OCI-LY3 (cell line): Measurements from ENCODE around the gene PHKB.

ENCODE experiments used
- H2AFZ ChIP-seq: fragments of 200-600, 300-600 bp; shearing (Covaris generic); 2 replicates; pipeline ENCODE4 v1.6.0; 2014; ENCODE audit warnings: antibody characterized with exemption, low read depth, low read length
- H3K27ac ChIP-seq: fragments of 200-600, 300-600 bp; sonication (generic); 2 replicates; pipeline ENCODE4 v1.5.1; 2014; ENCODE audit warnings: mild to moderate bottlenecking, low read length, moderate library complexity, mixed read lengths
- H3K27me3 ChIP-seq: fragments of 200-600, 300-600 bp; sonication (generic); 2 replicates; pipeline ENCODE4 v1.6.1; 2014; ENCODE audit warnings: low read depth, low read length, mixed read lengths
- H3K36me3 ChIP-seq: fragments of 200-600, 300-600 bp; sonication (generic); replicated peaks from 2 replicates; pipeline ENCODE3; 2014; ENCODE audit warnings: low read depth, low read length, mixed read lengths
- H3K4me1 ChIP-seq: fragments of 300-600, 200-600 bp; sonication (generic); 2 replicates; pipeline ENCODE4 v1.6.1; 2014; ENCODE audit warnings: low read length, mixed read lengths
- H3K4me2 ChIP-seq: fragments of 200-600, 300-600 bp; sonication (generic); 2 replicates; pipeline ENCODE4 v1.6.1; 2014; ENCODE audit warnings: low read length, mixed read lengths
- H3K4me3 ChIP-seq: fragments of 300-600, 200-600 bp; sonication (generic); 2 replicates; pipeline ENCODE4 v1.5.1; 2014; ENCODE audit warnings: antibody characterized with exemption, mild to moderate bottlenecking, low read length, moderate library complexity
- H3K79me2 ChIP-seq: fragments of 300-600, 200-600 bp; shearing (Covaris generic); 2 replicates; pipeline ENCODE4 v1.6.1; 2014; ENCODE audit warnings: mild to moderate bottlenecking, low read length, mixed read lengths
- H3K9ac ChIP-seq: fragments of 300-600, 200-600 bp; shearing (Covaris generic); 2 replicates; pipeline ENCODE4 v1.6.0; 2014; ENCODE audit warnings: mild to moderate bottlenecking, low read length, moderate library complexity
- H3K9me3 ChIP-seq: fragments of 200-600, 300-600 bp; shearing (Covaris generic); 2 replicates; pipeline ENCODE4 v1.6.1; 2014; ENCODE audit warnings: low read length, mixed read lengths; ENCODE audit not compliant: insufficient read depth
- H4K20me1 ChIP-seq: fragments of 200-600, 300-600 bp; sonication (generic); 2 replicates; pipeline ENCODE4 v1.6.1; 2016; ENCODE audit warnings: low read length, mixed read lengths; ENCODE audit not compliant: insufficient read depth
- CTCF ChIP-seq: fragments of 200-600, 300-600 bp; sonication (generic); IDR thresholded peaks from 2 replicates; pipeline ENCODE4 v1.5.1; 2014; ENCODE audit warnings: antibody characterized with exemption, low read length, low read depth
- EZH2phosphoT487 ChIP-seq: fragments of 200-600 bp; shearing (Covaris generic); IDR thresholded peaks from 2 replicates; pipeline ENCODE4 v1.6.1; 2018; ENCODE audit warnings: antibody characterized with exemption, mixed run types, low read depth

The PHKB gene

DNA sequence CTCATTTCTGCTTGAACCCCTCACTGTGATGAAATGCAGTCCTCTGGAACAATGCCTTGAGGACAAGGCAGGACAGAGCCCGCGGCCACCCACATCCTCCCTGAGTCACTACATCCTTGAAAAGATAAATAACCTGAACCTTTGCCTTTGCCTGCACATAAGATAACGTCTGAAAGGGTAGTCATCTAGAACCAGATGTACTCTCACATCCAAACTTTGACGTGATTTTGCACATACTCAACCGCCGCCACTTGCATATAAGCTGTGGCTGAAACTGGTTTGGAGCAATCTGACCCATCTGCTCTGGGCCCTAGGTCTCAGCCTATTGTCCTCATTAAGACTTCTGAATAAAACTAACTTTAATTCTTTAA is 252.1 kb downstream of the PHKB start:
- TF ChIP-seq CTCF (no peak), EZH2phosphoT487 (no peak)
- H3K27ac ChIP-seq, result no peak overlapping the region
- H4K20me1 ChIP-seq, result no peaks in the 10 kb centered on the region
- no peak overlapping the region for H3K4me3 ChIP-seq
- no peak overlapping the region for H2AFZ ChIP-seq
- H3K27me3 ChIP-seq, result no peaks in the 10 kb centered on the region
- H3K4me1 ChIP-seq, result peaks cover 11% of the 10 kb centered on the region
- no peak overlapping the region for H3K9ac ChIP-seq
- H3K79me2 ChIP-seq, result no peaks in the 10 kb centered on the region
- no peaks in the 10 kb centered on the region for H3K36me3 ChIP-seq
- no peaks in the 10 kb centered on the region for H3K9me3 ChIP-seq
- no peak overlapping the region for H3K4me2 ChIP-seq

DNA sequence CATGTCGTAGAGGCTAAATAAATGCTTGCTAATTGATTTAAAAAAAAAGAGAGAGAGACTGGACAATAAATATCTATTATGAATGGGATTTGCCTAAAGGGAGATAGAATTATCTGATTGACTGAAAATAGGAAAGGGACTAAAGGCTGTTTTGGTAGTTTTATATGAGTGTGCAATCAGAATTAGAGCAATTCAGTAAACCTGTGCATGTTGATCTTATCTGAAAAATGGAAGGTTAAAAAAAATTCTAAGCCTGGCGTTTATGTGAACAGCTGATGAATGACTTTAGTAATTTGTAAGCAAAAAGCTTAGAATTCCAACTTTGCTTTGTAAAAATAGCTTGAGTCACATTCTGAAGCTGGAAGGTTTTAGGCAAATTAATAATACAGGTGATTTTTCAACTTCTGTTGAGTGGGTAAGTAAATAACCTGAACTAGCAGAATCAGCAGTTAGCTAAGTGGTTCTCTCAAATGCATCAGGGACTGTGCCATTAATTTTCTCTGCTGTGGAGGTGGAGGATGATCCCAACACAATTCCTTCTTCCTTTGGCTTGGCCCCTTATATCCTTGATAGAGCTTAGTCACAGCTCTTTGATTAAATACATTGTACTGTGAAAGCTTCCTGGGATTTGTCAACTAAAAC is 254.4 kb downstream of the PHKB start:
- H3K27ac ChIP-seq, result no peak overlapping the region
- TF ChIP-seq EZH2phosphoT487 (no peak), CTCF (no peak)
- no peaks in the 10 kb centered on the region for H3K36me3 ChIP-seq
- no peak overlapping the region for H3K9ac ChIP-seq
- no peak overlapping the region for H3K4me3 ChIP-seq
- H2AFZ ChIP-seq, result no peak overlapping the region
- no peak overlapping the region for H3K4me2 ChIP-seq
- peaks cover under 1% of the 10 kb centered on the region; the same call in 1 of the 2 replicates for H3K4me1 ChIP-seq
- no peaks in the 10 kb centered on the region for H3K9me3 ChIP-seq
- H3K79me2 ChIP-seq, result no peaks in the 10 kb centered on the region
- no peaks in the 10 kb centered on the region for H3K27me3 ChIP-seq
- H4K20me1 ChIP-seq, result no peaks in the 10 kb centered on the region

GRCh38 chr16:47716571-47716970 is 255.4 kb downstream of the PHKB start:
- H3K4me1 ChIP-seq, result no peaks in the 10 kb centered on the region

GRCh38 chr16:47719713-47720112 is 258.6 kb downstream of the PHKB start:
- no peak overlapping the region for H3K4me3 ChIP-seq
- no peaks in the 10 kb centered on the region for H3K9me3 ChIP-seq
- H3K27me3 ChIP-seq, result peaks cover 6% of the 10 kb centered on the region; the same call in 1 of the 2 replicates
- no peak overlapping the region for H3K4me2 ChIP-seq
- H4K20me1 ChIP-seq, result no peaks in the 10 kb centered on the region
- H3K9ac ChIP-seq, result no peak overlapping the region
- H2AFZ ChIP-seq, result no peak overlapping the region
- no peak overlapping the region for H3K27ac ChIP-seq
- TF ChIP-seq CTCF, result no peak
- TF ChIP-seq EZH2phosphoT487, result no peak
- H3K36me3 ChIP-seq, result no peaks in the 10 kb centered on the region
- no peaks in the 10 kb centered on the region for H3K4me1 ChIP-seq
- no peaks in the 10 kb centered on the region for H3K79me2 ChIP-seq

More at GRCh38 chr16:47716571-47716970, 255.4 kb downstream of the PHKB start:
- no peaks in the 10 kb centered on the region for H3K79me2 ChIP-seq
- H3K4me2 ChIP-seq, result no peak overlapping the region
- no peaks in the 10 kb centered on the region for H3K27me3 ChIP-seq
- no peak overlapping the region for H3K9ac ChIP-seq
- H3K4me3 ChIP-seq, result no peak overlapping the region
- no peaks in the 10 kb centered on the region for H3K36me3 ChIP-seq
- no peak overlapping the region for H2AFZ ChIP-seq
- no peaks in the 10 kb centered on the region for H3K9me3 ChIP-seq
- H3K27ac ChIP-seq, result no peak overlapping the region
- TF ChIP-seq EZH2phosphoT487 (no peak), CTCF (no peak)
- H4K20me1 ChIP-seq, result no peaks in the 10 kb centered on the region
